BJ (cell line): ENCODE data around the gene KLHL22. TPM values are rescaled to one million over a fixed set of nuclear protein-coding genes. Genes with fewer than 3 reads are reported as not detected.
"Not testable (repeated sequence)": the region's sequence is repeated elsewhere in the genome, so short reads cannot be mapped to it uniquely, and the experiment has no call there.

Experiments
- CTCF ChIA-PET: fragments of 350-600 bp; formaldehyde crosslinking; extraction: SDS; loops from one replicate; lab custom pipeline; 2021; ENCODE audit warnings: antibody characterized with exemption, inconsistent platforms; lab: Yijun Ruan, JAX
- POLR2A ChIA-PET: fragments of 300-600 bp; sonication (Branson Sonifier 250); formaldehyde crosslinking; extraction: SDS; loops from one replicate; lab custom pipeline; 2021; ENCODE audit warnings: antibody characterized with exemption; lab: Charles Lee
- DNase-seq: peaks from one replicate; pipeline ENCODE4 v3.0.0-alpha.2; 2011; ENCODE audit warnings: low read depth
- H3K27me3 ChIP-seq: 2 replicates; pipeline ENCODE4 v1.6.0; 2011; ENCODE audit warnings: low read length; ENCODE audit not compliant: control insufficient read depth, insufficient read depth
- H3K36me3 ChIP-seq: 2 replicates; pipeline ENCODE4 v1.5.1; 2011; ENCODE audit warnings: low read length; ENCODE audit not compliant: control insufficient read depth, insufficient read depth
- H3K4me3 ChIP-seq: 2 replicates; pipeline ENCODE4 v1.5.1; 2011; ENCODE audit warnings: low read depth, mild to moderate bottlenecking, control low read depth, low read length
- CTCF ChIP-seq: IDR thresholded peaks from 2 replicates; pipeline ENCODE4 v1.5.1; 2011; ENCODE audit warnings: low read depth, mild to moderate bottlenecking, control low read depth, inconsistent platforms, low read length, moderate library complexity; ENCODE audit not compliant: insufficient read depth
- polyA plus RNA-seq: library from polyadenylated mRNA; depleted of rRNA; stranded (reverse); fragments of >200 nt; gene quantifications from 2 replicates; pipeline ENCODE4 v1.2.3, GENCODE V29; 2011

The KLHL22 gene
- polyA plus RNA-seq, 1 experiment: 34.0 TPM

GRCh38 chr22:20507253-20508066 lies 11.9 kb upstream of the KLHL22 start, which contains the start of gene MED15:
TSS of gene MED15 (plus strand) at chr22:20507610. CDS start at chr22:20507679, 69 bp downstream.
- ChIA-PET POLR2A (interaction anchor here (0.6 to 1.8 kb wide), 4 partner anchors 24 to 196 kb away, joined by 3 to 7 read pairs (median 4); no protein-coding TSS in a partner anchor), CTCF (interaction anchor here (0.5 to 3.4 kb wide), 8 partner anchors 9 to 89 kb away, joined by 3 to 21 read pairs (median 4); partner anchors contain the start of gene KLHL22)
- Histone ChIP-seq H3K36me3 (peaks cover 1% of the 10 kb centered on the region; the same call in 1 of the 2 replicates), H3K4me3 (peak within 1 kb of the TSS; percentile 87), H3K27me3 (no peaks in the 10 kb centered on the region)
- TF ChIP-seq CTCF: no peak
- DNase-seq: no peak

- no peak for TF ChIP-seq CTCF
- Histone ChIP-seq H3K4me3 (peak overlapping the region; percentile 87), H3K36me3 (peaks cover 1% of the 10 kb centered on the region; the same call in 1 of the 2 replicates), H3K27me3 (no peaks in the 10 kb centered on the region)
- CTCF ChIA-PET: interaction anchor here (1.0 to 1.9 kb wide), 3 partner anchors 10 to 88 kb away, joined by 3 to 6 read pairs (median 4); no protein-coding TSS in a partner anchor
- POLR2A ChIA-PET: no interaction called here
- DNase-seq: no peak
Measured at GRCh38 chr22:20506543-20507252, 11.1 kb upstream of the KLHL22 start.

GRCh38 chr22:20504293-20504922 lies 8.8 kb upstream of the KLHL22 start:
- H3K36me3 ChIP-seq, DNase-seq, H3K4me3 ChIP-seq, POLR2A ChIA-PET, H3K27me3 ChIP-seq: not testable (repeated sequence)
- CTCF ChIA-PET: interaction anchor here (0.6 to 1.6 kb wide), 5 partner anchors 8 to 85 kb away, joined by 3 to 5 read pairs (median 4); no protein-coding TSS in a partner anchor

- no peak for DNase-seq
- ChIA-PET POLR2A (no interaction called here), CTCF (interaction anchor here (1.0 to 1.6 kb wide), 2 partner anchors 68 to 85 kb away, joined by 3 to 4 read pairs; no protein-coding TSS in a partner anchor)
- Histone ChIP-seq H3K4me3 (no peak overlapping the region), H3K27me3 (no peaks in the 10 kb centered on the region), H3K36me3 (no peaks in the 10 kb centered on the region; the same call in 1 of the 2 replicates)
- no peak for TF ChIP-seq CTCF
Measured at GRCh38 chr22:20503816-20504215, 8.2 kb upstream of the KLHL22 start.

GRCh38 chr22:20499769-20500168 lies 4.2 kb upstream of the KLHL22 start:
- Histone ChIP-seq H3K27me3 (no peaks in the 10 kb centered on the region), H3K4me3 (no peak overlapping the region), H3K36me3 (no peaks in the 10 kb centered on the region; the same call in 1 of the 2 replicates)
- ChIA-PET POLR2A (no interaction called here), CTCF (interaction anchor here (0.8 kb wide), 1 partner anchor 82 kb away, joined by 3 read pairs; no protein-coding TSS in a partner anchor)
- no peak for DNase-seq
- no peak for TF ChIP-seq CTCF
